Epithelial cell of esophagus (primary cell): ENCODE measurements around the gene IL4R.

Experiments used
- DNase-seq: peaks from one replicate; pipeline ENCODE4 v3.0.0; 2010; ENCODE audit warnings: low read depth
- H3K4me3 ChIP-seq: 2 replicates; pipeline ENCODE4 v1.5.1; 2011; ENCODE audit warnings: mild to moderate bottlenecking, low read length, control low read depth
- TF ChIP-seq, protein P1 (sequence below): IDR thresholded peaks from 2 replicates; pipeline ENCODE4 v1.5.1; 2011; ENCODE audit warnings: low read depth, mild to moderate bottlenecking, low read length, control low read depth, inconsistent platforms; ENCODE audit not compliant: insufficient read depth; ENCODE audit errors: missing control alignments

IL4R gene

DNA sequence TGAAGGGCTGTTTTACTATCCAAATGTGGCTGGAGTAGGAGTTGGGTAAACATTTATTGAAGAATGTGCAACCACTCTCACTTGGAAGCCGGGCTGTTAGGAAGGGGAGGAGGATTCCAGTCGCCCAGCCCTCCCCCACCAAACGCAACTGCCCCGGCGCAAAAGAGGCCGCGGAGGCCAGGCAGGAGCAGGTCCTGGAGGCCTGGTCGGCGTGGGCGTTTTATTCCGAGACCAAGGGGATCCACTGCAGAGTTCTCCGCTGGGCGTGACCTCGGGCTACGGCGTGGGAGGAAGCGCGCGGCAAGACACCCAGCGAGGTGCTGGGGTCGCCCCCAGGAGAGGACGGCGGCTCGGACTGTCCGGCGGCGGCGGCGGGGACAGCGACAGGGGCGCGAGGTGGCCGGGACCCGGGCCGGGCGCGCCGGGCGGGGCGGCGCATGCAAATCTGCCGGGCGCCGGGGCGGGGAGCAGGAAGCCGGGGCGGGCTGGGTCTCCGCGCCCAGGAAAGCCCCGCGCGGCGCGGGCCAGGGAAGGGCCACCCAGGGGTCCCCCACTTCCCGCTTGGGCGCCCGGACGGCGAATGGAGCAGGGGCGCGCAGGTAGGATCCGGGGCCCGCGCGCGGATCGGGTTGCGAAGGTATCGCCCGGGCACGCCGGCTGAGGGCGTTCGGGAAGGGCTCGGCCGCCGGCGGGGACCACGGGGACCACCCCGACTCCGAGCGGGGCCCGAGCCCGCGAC is at the start of gene IL4R:
Gene IL4R (plus strand): TSS at position 553 of the 739 bp plus-strand sequence. CDS start 26,230 bp downstream, outside the sequence.
- H3K4me3 ChIP-seq = peak within 1 kb of the TSS; percentile 72
- DNase-seq = peak; percentile 49
- TF ChIP-seq, protein P1, sequence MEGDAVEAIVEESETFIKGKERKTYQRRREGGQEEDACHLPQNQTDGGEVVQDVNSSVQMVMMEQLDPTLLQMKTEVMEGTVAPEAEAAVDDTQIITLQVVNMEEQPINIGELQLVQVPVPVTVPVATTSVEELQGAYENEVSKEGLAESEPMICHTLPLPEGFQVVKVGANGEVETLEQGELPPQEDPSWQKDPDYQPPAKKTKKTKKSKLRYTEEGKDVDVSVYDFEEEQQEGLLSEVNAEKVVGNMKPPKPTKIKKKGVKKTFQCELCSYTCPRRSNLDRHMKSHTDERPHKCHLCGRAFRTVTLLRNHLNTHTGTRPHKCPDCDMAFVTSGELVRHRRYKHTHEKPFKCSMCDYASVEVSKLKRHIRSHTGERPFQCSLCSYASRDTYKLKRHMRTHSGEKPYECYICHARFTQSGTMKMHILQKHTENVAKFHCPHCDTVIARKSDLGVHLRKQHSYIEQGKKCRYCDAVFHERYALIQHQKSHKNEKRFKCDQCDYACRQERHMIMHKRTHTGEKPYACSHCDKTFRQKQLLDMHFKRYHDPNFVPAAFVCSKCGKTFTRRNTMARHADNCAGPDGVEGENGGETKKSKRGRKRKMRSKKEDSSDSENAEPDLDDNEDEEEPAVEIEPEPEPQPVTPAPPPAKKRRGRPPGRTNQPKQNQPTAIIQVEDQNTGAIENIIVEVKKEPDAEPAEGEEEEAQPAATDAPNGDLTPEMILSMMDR = no peak

GRCh38 chr16:27264151-27264550 is 49.6 kb upstream of the IL4R start:
- DNase-seq = peak; percentile 95
- H3K4me3 ChIP-seq = no peak overlapping the region
- TF ChIP-seq, protein P1 = no peak

- no peak for DNase-seq
- no peak overlapping the region for H3K4me3 ChIP-seq
- TF ChIP-seq, protein P1 = no peak
Observed at GRCh38 chr16:27265982-27266381, 47.8 kb upstream of the IL4R start.

- no peak overlapping the region for H3K4me3 ChIP-seq
- TF ChIP-seq, protein P1 = no peak
Observed at GRCh38 chr16:27267037-27267677, 46.6 kb upstream of the IL4R start.

DNA sequence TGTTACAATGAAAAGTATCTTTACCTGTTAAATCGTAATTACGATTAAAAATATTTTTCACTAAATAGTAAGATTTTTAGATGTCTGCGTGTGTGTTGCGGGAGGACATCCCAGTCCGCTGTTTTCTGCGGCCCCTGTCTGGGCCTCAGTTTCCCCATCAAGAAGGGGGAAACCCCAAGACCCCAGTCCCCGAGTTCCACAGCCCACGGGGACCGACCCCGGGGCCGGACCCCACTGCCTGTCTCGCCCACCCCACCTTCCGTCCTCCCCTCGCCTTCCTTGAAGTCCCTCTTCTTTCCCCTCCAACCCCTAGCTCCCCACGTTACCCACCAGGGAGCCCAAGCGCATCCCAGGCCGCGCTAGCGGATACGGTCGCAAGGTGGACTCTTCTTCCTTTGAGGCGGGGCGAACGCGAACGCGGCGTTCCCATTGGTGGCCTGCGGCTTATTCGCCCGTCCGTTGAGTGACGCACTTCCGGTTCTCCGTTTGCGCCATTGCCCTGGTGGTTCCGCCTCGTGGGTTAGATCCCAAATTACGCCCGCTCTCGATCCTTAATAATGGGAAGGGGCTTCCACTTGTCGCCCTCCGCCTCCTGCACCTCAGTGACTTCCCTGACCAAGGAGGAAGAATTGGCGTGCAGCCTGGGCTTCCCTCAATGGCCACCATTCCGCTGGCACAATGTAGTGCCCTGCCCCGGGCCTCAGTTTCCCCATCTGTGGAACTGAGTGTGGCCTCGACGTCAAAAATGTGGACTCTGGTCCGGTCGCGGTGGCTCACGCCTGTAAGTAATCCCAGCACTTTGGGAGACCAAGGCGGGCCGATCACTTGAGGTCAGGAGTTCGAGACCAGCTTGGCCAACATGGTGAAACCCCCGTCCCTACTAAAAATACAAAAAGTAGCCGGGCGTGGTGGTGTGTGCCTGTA is 45.1 kb upstream of the IL4R start, which contains the start of gene NSMCE1:
Gene NSMCE1 (minus strand): TSS at position 397 of the 924 bp plus-strand sequence. CDS start 11,202 bp downstream, outside the sequence.
- peak within 1 kb of the TSS; percentile 95 for H3K4me3 ChIP-seq
- peak; percentile 94 for DNase-seq
- TF ChIP-seq, protein P1 = peak; percentile 28

More at GRCh38 chr16:27267037-27267677, 46.6 kb upstream of the IL4R start:
- no peak for DNase-seq

DNA sequence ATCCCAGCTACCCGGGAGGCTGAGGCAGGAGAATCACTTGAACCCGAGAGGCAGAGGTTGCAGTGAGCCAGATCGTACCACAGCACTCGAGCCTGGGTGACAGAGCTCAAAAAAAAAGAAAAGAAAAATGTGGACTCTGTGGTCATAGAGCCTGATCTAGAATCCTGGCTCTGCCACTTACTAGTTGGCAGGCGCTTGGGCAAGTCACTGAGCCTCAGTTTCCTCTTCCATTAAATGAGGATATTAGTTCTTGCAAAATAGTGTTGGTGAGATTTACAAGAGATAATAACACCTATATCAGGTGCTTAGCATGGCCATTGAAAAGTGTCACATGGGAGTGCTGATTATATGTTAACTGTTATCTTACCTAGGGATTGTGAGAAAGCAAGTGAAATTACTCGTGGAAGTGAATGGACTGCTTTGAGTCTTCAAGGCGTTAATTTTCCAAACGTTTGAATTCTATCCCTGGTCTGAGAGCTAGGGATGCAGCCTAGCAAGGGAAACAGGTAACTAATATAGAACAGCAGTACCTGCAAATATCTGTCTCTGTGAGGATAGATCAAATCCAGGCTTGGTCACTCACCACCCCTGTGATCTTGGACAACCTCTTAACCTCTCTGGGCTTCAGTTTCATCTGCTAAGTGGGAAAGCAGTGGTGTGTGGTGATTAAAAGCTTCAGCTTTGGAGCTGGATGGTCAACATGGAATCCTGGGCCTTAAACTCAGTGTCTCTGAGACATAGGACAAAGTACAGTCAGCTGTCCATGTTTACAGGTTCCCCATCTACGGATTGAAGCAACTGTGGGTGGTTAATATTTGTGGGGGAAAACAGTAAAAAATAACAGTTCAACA is 44.2 kb upstream of the IL4R start:
- peak overlapping the region; percentile 95 for H3K4me3 ChIP-seq
- TF ChIP-seq, protein P1 = no peak
- DNase-seq = no peak
